Transverse colon (tissue), 4 donors: ENCODE results near the gene ARMC3. TPM values are rescaled to one million over a fixed set of nuclear protein-coding genes. Genes with fewer than 3 reads are reported as not detected.
"Not testable (repeated sequence)": the region's sequence is repeated elsewhere in the genome, so short reads cannot be mapped to it uniquely, and the experiment has no call there.

ENCODE experiments used
- DNase-seq: peaks from one replicate; pipeline ENCODE4 v3.0.0-alpha.2; 2019
- H3K27ac ChIP-seq, 4 donors: fragments of 200-600 bp; sonication (generic); 2 replicates each; pipeline ENCODE4 v1.5.1; 2016 to 2018; ENCODE audit warnings: inconsistent platforms in 4 of 4
- H3K27me3 ChIP-seq: fragments of 200-600 bp; sonication (generic); 2 replicates; pipeline ENCODE4 v1.5.1; 2017; ENCODE audit warnings: inconsistent platforms
- H3K36me3 ChIP-seq, 4 donors: fragments of 200-600 bp; sonication (generic); 2 replicates each; pipeline ENCODE4 v1.5.1; 2017 to 2019; ENCODE audit warnings: inconsistent platforms in 4 of 4
- H3K4me1 ChIP-seq, 4 donors: fragments of 200-600 bp; sonication (generic); 2 replicates each; pipeline ENCODE4 v1.5.1; 2017 to 2020; ENCODE audit warnings: inconsistent platforms in 4 of 4
- H3K4me3 ChIP-seq, 4 donors: fragments of 200-600 bp; sonication (generic); 1 replicate in 1 of 4; 2 replicates in 3 of 4; pipeline versions ENCODE4 v1.5.1 to v1.6.1; 2017 to 2019; ENCODE audit warnings: inconsistent platforms in 4 of 4
- H3K9me3 ChIP-seq, 2 donors: fragments of 200-600 bp; sonication (generic); 2 replicates each; pipeline ENCODE4 v1.5.1; 2017 to 2019; ENCODE audit warnings: inconsistent platforms in 2 of 2
- CTCF ChIP-seq, 5 experiments: fragments of 200-600 bp in 3 of 5; fragments of 450-650 bp in 2 of 5; sonication (generic) in 3 of 5; IDR thresholded peaks; 1 replicate in 2 of 5; 2 replicates in 3 of 5; pipeline ENCODE4 v1.5.1; 2016 to 2017; ENCODE audit warnings: antibody characterized with exemption in 5 of 5, inconsistent platforms in 3 of 5, mild to moderate bottlenecking in 2 of 5, moderate library complexity in 1 of 5
- EP300 ChIP-seq: sonication (generic); formaldehyde crosslinking; IDR thresholded peaks from one replicate; pipeline ENCODE4 v1.6.1; 2017; ENCODE audit warnings: antibody characterized with exemption, low read depth
- POLR2A ChIP-seq: fragments of 450-650 bp; IDR thresholded peaks from one replicate; pipeline ENCODE4 v1.6.1; 2016; ENCODE audit warnings: antibody characterized with exemption, mild to moderate bottlenecking, moderate library complexity
- POLR2AphosphoS5 ChIP-seq, 3 donors: sonication (generic); formaldehyde crosslinking; IDR thresholded peaks; one replicate each; pipeline ENCODE4 v1.6.1; 2016; ENCODE audit warnings: antibody characterized with exemption in 3 of 3
- WGBS, 2 donors: methylation state at CpG; one replicate each; pipeline ENCODE4 v1.1.5; 2018; ENCODE audit warnings: low coverage in 1 of 2; 5-methylcytosine and 5-hydroxymethylcytosine counted together
- in situ Hi-C, 4 donors: fragments of 200-750 bp; cut with MboI; loops; one replicate each; pipeline versions ENCODE4 v1.15.0 to v1.15.1; 2017; ENCODE audit warnings: low sequenced_read_pairs in 3 of 4, low pct_ligation_motif_present in 1 of 4, low pct_unique_long_range_greater_than_20kb in 1 of 4
- intact Hi-C: fragments of 100-400 bp; cut with DNase I; formaldehyde crosslinking; loops from one replicate; pipeline ENCODE4 v1.15.1; 2023; ENCODE audit warnings: low total_unique reads
- total RNA-seq, 4 donors: library from RNA; depleted of rRNA; stranded (reverse); fragments of >200 nt; gene quantifications; one replicate each; pipeline ENCODE4 v1.1.0, GENCODE V29; 2016

ARMC3 gene
- total RNA-seq, 4 donors from 2014 or later = not detected

DNA sequence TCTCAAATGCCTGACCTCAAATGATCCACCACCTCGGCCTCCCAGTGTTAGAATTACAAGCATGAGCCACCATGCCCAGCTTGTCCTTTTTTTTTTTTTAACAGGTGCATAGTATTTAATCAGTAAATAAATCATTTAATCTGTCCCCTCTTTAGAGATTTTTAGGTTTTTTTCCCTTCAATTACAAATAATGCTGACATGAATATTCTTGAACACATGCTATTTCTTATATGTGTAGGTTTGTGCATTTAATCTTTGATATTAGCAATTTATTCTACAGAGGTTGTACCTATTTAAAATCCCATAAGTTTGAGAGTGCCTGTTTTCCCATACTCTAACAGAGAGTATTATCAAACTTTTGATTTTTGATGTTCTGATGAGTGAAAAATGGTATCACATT is 24.2 kb upstream of the ARMC3 start:
- DNase-seq = no peak
- Histone ChIP-seq H3K9me3 (peaks cover 0 to 4% of the 10 kb centered on the region in 2 donors), H3K4me3 (no peak overlapping the region), H3K4me1 (no peaks in the 10 kb centered on the region), H3K27me3 (no peaks in the 10 kb centered on the region), H3K36me3 (no peaks in the 10 kb centered on the region), H3K27ac (no peak overlapping the region)
- in situ Hi-C loops (no loop called here), intact Hi-C loops (no loop called here)
- TF ChIP-seq POLR2AphosphoS5 (IDR thresholded peaks at IDR 0.05) = no peak
- TF ChIP-seq EP300 = no peak
- no peak for TF ChIP-seq POLR2A
- TF ChIP-seq CTCF (IDR thresholded peaks at IDR 0.05) = no peak
- WGBS, 2 donors = 64 to 75% methylated on average over 1 of the region's 1 CpG

GRCh38 chr10:22906767-22907166 is 21.1 kb upstream of the ARMC3 start:
- no peaks in the 10 kb centered on the region for H3K4me1 ChIP-seq
- in situ Hi-C loops (no loop called here), intact Hi-C loops (no loop called here)
- H3K27ac ChIP-seq = no peak overlapping the region
- no peak for TF ChIP-seq POLR2A
- no peak for TF ChIP-seq POLR2AphosphoS5 (IDR thresholded peaks at IDR 0.05)
- no peak for TF ChIP-seq EP300
- H3K9me3 ChIP-seq = peaks cover 0 to 6% of the 10 kb centered on the region in 2 donors
- WGBS, 2 donors = 95 to 96% methylated on average over 2 of the region's 2 CpGs
- H3K4me3 ChIP-seq = no peak overlapping the region
- no peaks in the 10 kb centered on the region for H3K36me3 ChIP-seq
- H3K27me3 ChIP-seq = no peaks in the 10 kb centered on the region
- DNase-seq = no peak

DNA sequence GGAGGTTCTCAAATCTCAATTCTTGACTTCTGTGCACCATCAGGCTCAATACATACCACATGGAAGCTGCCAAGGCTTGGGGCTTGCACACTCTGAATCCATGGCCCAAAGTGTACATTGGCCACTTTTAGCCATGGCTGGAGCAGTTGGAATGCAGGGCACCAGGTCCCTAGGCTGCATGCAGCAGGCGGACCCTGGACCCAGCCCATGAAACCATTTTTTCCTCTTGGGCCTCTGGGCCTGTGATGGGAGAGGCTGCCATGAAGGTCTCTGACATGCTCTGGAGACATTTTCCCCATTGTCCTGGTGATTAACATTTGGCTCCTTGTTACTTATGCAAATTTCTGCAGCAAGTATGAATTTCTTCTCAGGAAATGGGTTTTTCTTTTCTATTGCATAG is 19.0 kb upstream of the ARMC3 start:
- Histone ChIP-seq H3K4me3 (no peak overlapping the region), H3K36me3 (no peaks in the 10 kb centered on the region), H3K4me1 (peaks cover 0 to 11% (median 4%) of the 10 kb centered on the region in 4 donors), H3K9me3 (peaks cover 0 to 6% of the 10 kb centered on the region in 2 donors), H3K27me3 (no peaks in the 10 kb centered on the region), H3K27ac (no peak overlapping the region)
- intact Hi-C loops = no loop called here
- no peak for DNase-seq
- 100% methylated on average over 1 of the region's 1 CpG; no CpG with 5 or more reads in 1 of the 2 donors for WGBS, 2 donors
- in situ Hi-C loops = no loop called here
- no peak for TF ChIP-seq CTCF (IDR thresholded peaks at IDR 0.05)
- TF ChIP-seq EP300 = no peak
- no peak for TF ChIP-seq POLR2AphosphoS5 (IDR thresholded peaks at IDR 0.05)
- TF ChIP-seq POLR2A = no peak

- H3K36me3 ChIP-seq, in situ Hi-C loops, DNase-seq, H3K27ac ChIP-seq, H3K9me3 ChIP-seq, H3K4me3 ChIP-seq, intact Hi-C loops, H3K27me3 ChIP-seq: not testable (repeated sequence)
- peaks cover 0 to 11% (median 4%) of the 10 kb centered on the region in 4 donors for H3K4me1 ChIP-seq
- 82 to 100% methylated on average over 1 of the region's 1 CpG for WGBS, 2 donors
These were observed 18.2 kb upstream of the ARMC3 start for GRCh38 chr10:22909673-22910072.

DNA sequence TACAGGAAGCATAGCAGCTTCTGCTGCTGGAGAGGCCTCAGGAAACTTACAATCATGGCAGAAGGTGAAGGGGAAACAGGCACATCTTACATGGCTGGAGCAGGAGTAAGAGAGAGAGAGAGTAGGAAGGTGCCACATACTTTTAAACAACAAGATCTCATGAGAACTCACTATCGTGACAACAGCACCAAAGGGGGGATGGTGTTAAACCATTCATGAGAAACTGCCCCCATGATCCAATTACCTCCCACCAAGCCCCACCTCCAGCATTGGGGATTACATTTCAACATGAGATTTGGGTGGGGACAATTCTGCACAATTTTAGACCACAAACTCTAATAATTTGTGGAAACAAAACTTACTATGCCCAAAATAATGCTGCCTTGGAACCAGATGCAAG is 16.8 kb upstream of the ARMC3 start:
- intact Hi-C loops (no loop called here), in situ Hi-C loops (no loop called here)
- H3K4me1 ChIP-seq = peaks cover 0 to 11% (median 4%) of the 10 kb centered on the region in 4 donors
- H3K27me3 ChIP-seq = no peaks in the 10 kb centered on the region
- TF ChIP-seq POLR2AphosphoS5 (IDR thresholded peaks at IDR 0.05) (no peak), CTCF (IDR thresholded peaks at IDR 0.05) (no peak), POLR2A (no peak), EP300 (no peak)
- H3K4me3 ChIP-seq = no peak overlapping the region
- no peaks in the 10 kb centered on the region for H3K36me3 ChIP-seq
- 88 to 90% methylated on average over 1 of the region's 1 CpG for WGBS, 2 donors
- H3K9me3 ChIP-seq = peaks cover 0 to 6% of the 10 kb centered on the region in 2 donors
- H3K27ac ChIP-seq = no peak overlapping the region
- no peak for DNase-seq
